GM12878 (cell line): Measurements from ENCODE around the gene CAMKMT. TPM values are rescaled to one million over a fixed set of nuclear protein-coding genes. Genes with fewer than 3 reads are reported as not detected.

Experiments used
- ATAC-seq: fragments of 200-7000 bp; cut with Tn5 transposase; 3 replicates; pipeline ENCODE4 v1.9.1; 2020; ENCODE audit warnings: mild to moderate bottlenecking, moderate library complexity
- BruUV-seq: library from RNA; stranded (reverse); fragments of 400-500 nt; replicated peaks from 2 replicates; lab custom pipeline; 2021; lab: Mats Ljungman, UMichigan
- CTCF ChIA-PET: fragments of 300-600 bp; sonication (Branson Sonifier 250); formaldehyde crosslinking; extraction: SDS; loops from one replicate; lab custom pipeline; 2021; ENCODE audit warnings: inconsistent platforms; lab: Yijun Ruan, JAX
- POLR2A ChIA-PET: fragments of 350-600 bp; formaldehyde crosslinking; extraction: SDS; loops from one replicate; lab custom pipeline; 2021; ENCODE audit warnings: inconsistent platforms; lab: Charles Lee
- RAD21 ChIA-PET: fragments of 300-600 bp; sonication (Branson Sonifier 250); formaldehyde crosslinking; loops from one replicate; lab custom pipeline; 2023; ENCODE audit warnings: antibody characterized with exemption; ENCODE audit not compliant: unreplicated experiment; lab: Charles Lee
- SMC1A ChIA-PET: fragments of 300-600 bp; sonication (Branson Sonifier 250); formaldehyde crosslinking; loops from one replicate; lab custom pipeline; 2023; ENCODE audit not compliant: unreplicated experiment, uncharacterized antibody; lab: Charles Lee
- DNase-seq: peaks from one replicate; pipeline ENCODE4 v3.0.0-alpha.2; 2011; ENCODE audit warnings: low read depth, low spot score
- FAIRE-seq: peaks from 3 replicates; lab custom pipeline; 2011; peaks lifted over from hg19 to GRCh38; lab: Jason Lieb, UNC
- H2AFZ ChIP-seq: 2 replicates; pipeline ENCODE4 v1.6.0; 2011; ENCODE audit warnings: low read depth, low read length, control low read depth; ENCODE audit not compliant: control insufficient read depth
- H3K27ac ChIP-seq: 2 replicates; pipeline ENCODE4 v1.5.1; 2011; ENCODE audit warnings: control low read depth; ENCODE audit not compliant: control insufficient read depth, insufficient read depth
- H3K27me3 ChIP-seq, 2 experiments: replicated peaks in 1 of 2; 2 replicates each; pipeline versions ENCODE4 v1.6.0 to v1.6.1; 2011; ENCODE audit warnings: low read length in 1 of 2; ENCODE audit not compliant: control insufficient read depth in 2 of 2, insufficient read depth in 2 of 2
- H3K36me3 ChIP-seq, 2 experiments: 2 replicates each; pipeline ENCODE4 v1.5.1; 2011; ENCODE audit warnings: low read length in 1 of 2; ENCODE audit not compliant: control insufficient read depth in 2 of 2, insufficient read depth in 2 of 2
- H3K4me1 ChIP-seq: 2 replicates; pipeline ENCODE4 v1.6.1; 2011; ENCODE audit warnings: mild to moderate bottlenecking, low read length, moderate library complexity, mixed read lengths; ENCODE audit not compliant: control insufficient read depth, insufficient read depth
- H3K4me2 ChIP-seq: 2 replicates; pipeline ENCODE4 v1.6.0; 2011; ENCODE audit warnings: control low read depth; ENCODE audit not compliant: control insufficient read depth, insufficient read depth
- H3K4me3 ChIP-seq: fragments of 200-600 bp; sonication (generic); 2 replicates; pipeline ENCODE4 v1.5.1; 2016
- H3K79me2 ChIP-seq: 2 replicates; pipeline ENCODE4 v1.6.0; 2011; ENCODE audit warnings: low read length; ENCODE audit not compliant: control insufficient read depth, insufficient read depth
- H3K9ac ChIP-seq: 2 replicates; pipeline ENCODE4 v1.8.0; 2011; ENCODE audit warnings: low read length, control low read depth, mixed read lengths; ENCODE audit not compliant: control insufficient read depth, insufficient read depth
- H3K9me3 ChIP-seq: replicated peaks from 3 replicates; pipeline ENCODE4 v1.5.1; 2011; ENCODE audit warnings: mild to moderate bottlenecking, low read length; ENCODE audit not compliant: control insufficient read depth, insufficient read depth
- H4K20me1 ChIP-seq: 2 replicates; pipeline ENCODE4 v1.6.0; 2011; ENCODE audit not compliant: control insufficient read depth, insufficient read depth
- BCLAF1 ChIP-seq: fragments of 450-650 bp; IDR thresholded peaks from 2 replicates; pipeline ENCODE4 v1.6.1; 2017; ENCODE audit warnings: antibody characterized with exemption, mild to moderate bottlenecking, moderate library complexity
- CEBPB ChIP-seq, 2 experiments: fragments of 150-350 bp in 1 of 2; IDR thresholded peaks; 2 replicates each; pipeline ENCODE4 v1.6.1; 2012 to 2014; ENCODE audit warnings: low read depth in 2 of 2, low read length in 2 of 2, borderline replicate concordance in 1 of 2, inconsistent platforms in 1 of 2
- IKZF2 ChIP-seq, 2 experiments: fragments of 450-650 bp; IDR thresholded peaks; 2 replicates each; pipeline ENCODE4 v1.6.1; 2017; ENCODE audit warnings: mild to moderate bottlenecking in 2 of 2, moderate library complexity in 2 of 2
- KLF5 ChIP-seq: fragments of 450-650 bp; IDR thresholded peaks from 2 replicates; pipeline ENCODE4 v1.6.1; 2014; ENCODE audit warnings: mild to moderate bottlenecking; ENCODE audit not compliant: partially characterized antibody
- LARP7 ChIP-seq: fragments of 450-650 bp; IDR thresholded peaks from 2 replicates; pipeline ENCODE4 v1.6.1; 2017; ENCODE audit warnings: mild to moderate bottlenecking
- MEF2B ChIP-seq: fragments of 450-650 bp; IDR thresholded peaks from 2 replicates; pipeline ENCODE4 v1.6.1; 2018; ENCODE audit warnings: mild to moderate bottlenecking, moderate library complexity; ENCODE audit not compliant: partially characterized antibody, poor library complexity, severe bottlenecking
- MTA2 ChIP-seq: fragments of 450-650 bp; IDR thresholded peaks from 2 replicates; pipeline ENCODE4 v1.6.1; 2016; ENCODE audit warnings: low read depth, mild to moderate bottlenecking, moderate library complexity
- MYC ChIP-seq: IDR thresholded peaks from 2 replicates; pipeline ENCODE4 v1.6.1; 2011; ENCODE audit warnings: mild to moderate bottlenecking, low read length, moderate library complexity, inconsistent platforms; ENCODE audit not compliant: insufficient read depth, insufficient replicate concordance, insufficient read length, severe bottlenecking
- NBN ChIP-seq: fragments of 450-650 bp; IDR thresholded peaks from 2 replicates; pipeline ENCODE4 v1.6.1; 2016
- NFYB ChIP-seq: IDR thresholded peaks from 2 replicates; pipeline ENCODE4 v1.6.1; 2011; ENCODE audit warnings: low read depth, mild to moderate bottlenecking, low read length, improper control_type of control experiment, moderate library complexity; ENCODE audit not compliant: insufficient read depth
- NRF1 ChIP-seq: conservative IDR thresholded peaks from 2 replicates; pipeline ENCODE4 v1.6.1; 2011; ENCODE audit warnings: mild to moderate bottlenecking, low read depth, low read length, improper control_type of control experiment
- PAX8 ChIP-seq: fragments of 450-650 bp; IDR thresholded peaks from 2 replicates; pipeline ENCODE4 v1.6.1; 2017; ENCODE audit warnings: mild to moderate bottlenecking, moderate library complexity
- RAD21 ChIP-seq: IDR thresholded peaks from 2 replicates; pipeline ENCODE4 v1.6.1; 2011; ENCODE audit warnings: mild to moderate bottlenecking, low read depth, low read length, moderate library complexity; ENCODE audit not compliant: insufficient read depth
- RUNX3 ChIP-seq: IDR thresholded peaks from 2 replicates; pipeline ENCODE4 v1.6.1; 2012; ENCODE audit warnings: low read length, inconsistent platforms
- SREBF1 ChIP-seq: IDR thresholded peaks from 2 replicates; pipeline ENCODE4 v1.6.1; 2012; ENCODE audit warnings: mild to moderate bottlenecking, low read length
- TAF1 ChIP-seq: IDR thresholded peaks from 2 replicates; pipeline ENCODE4 v1.6.1; 2011; ENCODE audit warnings: mild to moderate bottlenecking, low read depth, low read length, borderline replicate concordance
- ZNF592 ChIP-seq: fragments of 450-650 bp; IDR thresholded peaks from 2 replicates; pipeline ENCODE4 v1.6.1; 2017; ENCODE audit warnings: mild to moderate bottlenecking, moderate library complexity
- WGBS: methylation state at CpG from one replicate; pipeline ENCODE4 v1.1.6; 2016; ENCODE audit warnings: low lambda C conversion rate; ENCODE audit not compliant: insufficient replicate concordance, insufficient coverage; ENCODE audit errors: missing lambda C conversion rate; 5-methylcytosine and 5-hydroxymethylcytosine counted together
- in situ Hi-C: fragments of 300-500 bp; cut with MboI; formaldehyde crosslinking; loops from 9 replicates; pipeline ENCODE4 v1.14.3; 2018; ENCODE audit warnings: mixed read lengths
- intact Hi-C: fragments of 100-400 bp; cut with micrococcal nuclease; formaldehyde crosslinking; loops from one replicate; pipeline ENCODE4 v1.14.2; 2022; ENCODE audit not compliant: unreplicated experiment
- polyA plus RNA-seq, 11 experiments: library from polyadenylated mRNA; depleted of rRNA in 4 of 11; unstranded in 6 of 11; stranded (reverse) in 5 of 11; fragments of >200 nt; fragmentation: Nextera tagmentation in 4 of 11; fragmentation: Illumina TruSeq in 1 of 11; extraction: Ambion mirVana in 4 of 11; extraction: Trizol in 1 of 11; gene quantifications; 1 replicate in 1 of 11; 2 replicates in 10 of 11; pipeline versions ENCODE4 v1.2.1 to v1.2.3, GENCODE V29; 2011 to 2016; ENCODE audit warnings: inconsistent platforms in 2 of 11, missing spikeins in 2 of 11, low read depth in 1 of 11
- total RNA-seq, 4 experiments: library from RNA; depleted of rRNA in 3 of 4; stranded (reverse); fragments of >200 nt in 3 of 4; fragmentation: Illumina TruSeq in 1 of 4; extraction: Trizol in 1 of 4; gene quantifications; 2 replicates each; pipeline versions ENCODE4 v1.2.1 to v1.2.3, GENCODE V29; 2013 to 2021

Gene CAMKMT
- total and polyA plus RNA-seq, 10 of the 15 experiments (the other 5 are each of a cell fraction or from before 2014, with no cell fraction given): 2.7 to 16.0 (median 11.8) TPM

- no peak for TF ChIP-seq ZNF592
- TF ChIP-seq MTA2: no peak
- no peak for TF ChIP-seq LARP7
These were observed 329.5 kb downstream of the CAMKMT start (continued) for GRCh38 chr2:44691174-44691785.

GRCh38 chr2:44692821-44693220 is 331.1 kb downstream of the CAMKMT start:
- Histone ChIP-seq H3K79me2 (no peaks in the 10 kb centered on the region), H3K27ac (no peak overlapping the region), H2AFZ (no peak overlapping the region), H3K36me3 (no peaks in the 10 kb centered on the region), H3K9me3 (no peaks in the 10 kb centered on the region), H3K4me1 (no peaks in the 10 kb centered on the region), H3K27me3 (no peaks in the 10 kb centered on the region), H4K20me1 (no peaks in the 10 kb centered on the region), H3K9ac (no peak overlapping the region), H3K4me2 (no peak overlapping the region), H3K4me3 (no peak overlapping the region)
- RAD21 ChIA-PET: no interaction called here
- WGBS: 96% methylated on average over 4 of the region's 4 CpGs
- DNase-seq (no peak), FAIRE-seq (no peak), ATAC-seq (no peak)
- in situ Hi-C loops (no loop called here), intact Hi-C loops (no loop called here)
- SMC1A ChIA-PET: interaction anchor here (1.1 to 1.7 kb wide), 3 partner anchors 10 to 212 kb away, joined by 3 to 4 read pairs (median 3); no protein-coding TSS in a partner anchor
- CTCF ChIA-PET: interaction anchor here (1.1 to 1.6 kb wide), 5 partner anchors 13 to 289 kb away, joined by 3 to 7 read pairs (median 3); no protein-coding TSS in a partner anchor
- BruUV-seq: no TSS peak
- POLR2A ChIA-PET: no interaction called here
- TF ChIP-seq NRF1 (no peak), TAF1 (no peak), PAX8 (no peak), IKZF2 (IDR thresholded peaks at IDR 0.05) (no peak), BCLAF1 (no peak), NBN (no peak), CEBPB (IDR thresholded peaks at IDR 0.05; ENCODE audit: borderline replicate concordance in 1 of 2, low read depth in 2 of 2, low read length in 2 of 2) (no peak), MEF2B (no peak), RAD21 (no peak), RUNX3 (no peak), SREBF1 (no peak), MTA2 (no peak), KLF5 (no peak), NFYB (no peak), MYC (no peak)
